Panc1 (cell line): ENCODE data around the gene ANKH.

ENCODE experiments used
- CTCF ChIP-seq: fragments of 450-650 bp; IDR thresholded peaks from 2 replicates; pipeline ENCODE4 v1.5.1; 2017; ENCODE audit warnings: mild to moderate bottlenecking
- POLR2AphosphoS5 ChIP-seq: IDR thresholded peaks from 2 replicates; pipeline ENCODE4 v1.6.1; 2012; ENCODE audit warnings: mild to moderate bottlenecking, low read depth, low read length, moderate library complexity
- TF ChIP-seq, protein P1 (sequence below), 2 experiments: IDR thresholded peaks; 2 replicates each; pipeline ENCODE4 v1.6.1; 2011 to 2012; ENCODE audit warnings: low read depth in 2 of 2, control low read depth in 1 of 2, low read length in 1 of 2, mild to moderate bottlenecking in 1 of 2, moderate library complexity in 1 of 2; ENCODE audit not compliant: insufficient read depth in 1 of 2

- TF ChIP-seq CTCF (no peak), POLR2AphosphoS5 (no peak)
- TF ChIP-seq, protein P1, sequence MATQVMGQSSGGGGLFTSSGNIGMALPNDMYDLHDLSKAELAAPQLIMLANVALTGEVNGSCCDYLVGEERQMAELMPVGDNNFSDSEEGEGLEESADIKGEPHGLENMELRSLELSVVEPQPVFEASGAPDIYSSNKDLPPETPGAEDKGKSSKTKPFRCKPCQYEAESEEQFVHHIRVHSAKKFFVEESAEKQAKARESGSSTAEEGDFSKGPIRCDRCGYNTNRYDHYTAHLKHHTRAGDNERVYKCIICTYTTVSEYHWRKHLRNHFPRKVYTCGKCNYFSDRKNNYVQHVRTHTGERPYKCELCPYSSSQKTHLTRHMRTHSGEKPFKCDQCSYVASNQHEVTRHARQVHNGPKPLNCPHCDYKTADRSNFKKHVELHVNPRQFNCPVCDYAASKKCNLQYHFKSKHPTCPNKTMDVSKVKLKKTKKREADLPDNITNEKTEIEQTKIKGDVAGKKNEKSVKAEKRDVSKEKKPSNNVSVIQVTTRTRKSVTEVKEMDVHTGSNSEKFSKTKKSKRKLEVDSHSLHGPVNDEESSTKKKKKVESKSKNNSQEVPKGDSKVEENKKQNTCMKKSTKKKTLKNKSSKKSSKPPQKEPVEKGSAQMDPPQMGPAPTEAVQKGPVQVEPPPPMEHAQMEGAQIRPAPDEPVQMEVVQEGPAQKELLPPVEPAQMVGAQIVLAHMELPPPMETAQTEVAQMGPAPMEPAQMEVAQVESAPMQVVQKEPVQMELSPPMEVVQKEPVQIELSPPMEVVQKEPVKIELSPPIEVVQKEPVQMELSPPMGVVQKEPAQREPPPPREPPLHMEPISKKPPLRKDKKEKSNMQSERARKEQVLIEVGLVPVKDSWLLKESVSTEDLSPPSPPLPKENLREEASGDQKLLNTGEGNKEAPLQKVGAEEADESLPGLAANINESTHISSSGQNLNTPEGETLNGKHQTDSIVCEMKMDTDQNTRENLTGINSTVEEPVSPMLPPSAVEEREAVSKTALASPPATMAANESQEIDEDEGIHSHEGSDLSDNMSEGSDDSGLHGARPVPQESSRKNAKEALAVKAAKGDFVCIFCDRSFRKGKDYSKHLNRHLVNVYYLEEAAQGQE (IDR thresholded peaks at IDR 0.05; ENCODE audit: insufficient read depth in 1 of 2, low read depth in 2 of 2, low read length in 1 of 2): no peak
Measured at GRCh38 chr5:14855366-14855765, 16.2 kb downstream of the ANKH start.
